DND-41 (cell line): Measurements from ENCODE around the gene RYR3.

Experiments used
- ATAC-seq: fragments of 200-7000 bp; cut with Tn5 transposase; 3 replicates; pipeline ENCODE4 v1.9.1; 2021; ENCODE audit warnings: low read depth; ENCODE audit not compliant: insufficient read depth
- DNase-seq: peaks from one replicate; pipeline ENCODE4 v3.0.0-alpha.2; 2020
- H2AFZ ChIP-seq: 2 replicates; pipeline ENCODE4 v1.6.0; 2012; ENCODE audit warnings: low read depth, low read length
- H3K27ac ChIP-seq: 2 replicates; pipeline ENCODE4 v1.5.1; 2012; ENCODE audit warnings: low read length, inconsistent platforms
- H3K27me3 ChIP-seq: fragments of 200-600 bp; sonication (generic); 2 replicates; pipeline ENCODE4 v1.6.0; 2012; ENCODE audit warnings: low read length, mild to moderate bottlenecking, inconsistent platforms; ENCODE audit not compliant: insufficient read depth, poor library complexity
- H3K36me3 ChIP-seq: 2 replicates; pipeline ENCODE4 v1.5.1; 2012; ENCODE audit warnings: low read length, inconsistent platforms; ENCODE audit not compliant: insufficient read depth
- H3K4me1 ChIP-seq: 2 replicates; pipeline ENCODE4 v1.5.1; 2012; ENCODE audit warnings: mild to moderate bottlenecking, low read length; ENCODE audit not compliant: insufficient read depth
- H3K4me2 ChIP-seq: 2 replicates; pipeline ENCODE4 v1.6.0; 2012; ENCODE audit warnings: mild to moderate bottlenecking, moderate library complexity, low read length, inconsistent platforms; ENCODE audit not compliant: insufficient read depth
- H3K4me3 ChIP-seq, 2 experiments: fragments of 200-600 bp in 1 of 2; shearing (Covaris generic) in 1 of 2; 2 replicates each; pipeline ENCODE4 v1.5.1; 2012 to 2016; ENCODE audit warnings: inconsistent platforms in 2 of 2, low read length in 2 of 2, mild to moderate bottlenecking in 2 of 2, low read depth in 1 of 2, moderate library complexity in 1 of 2
- H3K79me2 ChIP-seq: 2 replicates; pipeline ENCODE4 v1.6.0; 2012; ENCODE audit warnings: low read length, inconsistent platforms; ENCODE audit not compliant: insufficient read depth
- H3K9ac ChIP-seq: 2 replicates; pipeline ENCODE4 v1.6.0; 2012; ENCODE audit warnings: low read depth, mild to moderate bottlenecking, inconsistent platforms, low read length, moderate library complexity
- H3K9me3 ChIP-seq: 2 replicates; pipeline ENCODE4 v1.5.1; 2012; ENCODE audit warnings: low read length, moderate library complexity, mild to moderate bottlenecking, inconsistent platforms; ENCODE audit not compliant: insufficient read depth, severe bottlenecking
- H4K20me1 ChIP-seq: 2 replicates; pipeline ENCODE4 v1.6.0; 2012; ENCODE audit warnings: low read length; ENCODE audit not compliant: insufficient read depth
- EZH2 ChIP-seq: IDR thresholded peaks from 3 replicates; pipeline ENCODE4 v1.6.1; 2012; ENCODE audit warnings: borderline replicate concordance, low read depth, mild to moderate bottlenecking, moderate library complexity, low read length, inconsistent platforms; ENCODE audit not compliant: severe bottlenecking
- TF ChIP-seq, protein P1 (sequence below): IDR thresholded peaks from 2 replicates; pipeline ENCODE4 v1.5.1; 2012; ENCODE audit warnings: borderline replicate concordance, low read length, moderate library complexity, mild to moderate bottlenecking; ENCODE audit not compliant: poor library complexity, severe bottlenecking; ENCODE audit errors: extremely low read depth

Gene RYR3

GRCh38 chr15:33357845-33358244 is 47.1 kb downstream of the RYR3 start:
- no peak for ATAC-seq
- Histone ChIP-seq H3K9ac (no peak overlapping the region), H3K4me3 (no peak overlapping the region), H3K27me3 (peaks cover 5% of the 10 kb centered on the region), H4K20me1 (no peaks in the 10 kb centered on the region), H3K9me3 (no peaks in the 10 kb centered on the region), H3K79me2 (no peaks in the 10 kb centered on the region), H2AFZ (no peak overlapping the region), H3K4me2 (no peak overlapping the region), H3K4me1 (no peaks in the 10 kb centered on the region), H3K36me3 (no peaks in the 10 kb centered on the region), H3K27ac (no peak overlapping the region)
- no peak for TF ChIP-seq EZH2
- TF ChIP-seq, protein P1, sequence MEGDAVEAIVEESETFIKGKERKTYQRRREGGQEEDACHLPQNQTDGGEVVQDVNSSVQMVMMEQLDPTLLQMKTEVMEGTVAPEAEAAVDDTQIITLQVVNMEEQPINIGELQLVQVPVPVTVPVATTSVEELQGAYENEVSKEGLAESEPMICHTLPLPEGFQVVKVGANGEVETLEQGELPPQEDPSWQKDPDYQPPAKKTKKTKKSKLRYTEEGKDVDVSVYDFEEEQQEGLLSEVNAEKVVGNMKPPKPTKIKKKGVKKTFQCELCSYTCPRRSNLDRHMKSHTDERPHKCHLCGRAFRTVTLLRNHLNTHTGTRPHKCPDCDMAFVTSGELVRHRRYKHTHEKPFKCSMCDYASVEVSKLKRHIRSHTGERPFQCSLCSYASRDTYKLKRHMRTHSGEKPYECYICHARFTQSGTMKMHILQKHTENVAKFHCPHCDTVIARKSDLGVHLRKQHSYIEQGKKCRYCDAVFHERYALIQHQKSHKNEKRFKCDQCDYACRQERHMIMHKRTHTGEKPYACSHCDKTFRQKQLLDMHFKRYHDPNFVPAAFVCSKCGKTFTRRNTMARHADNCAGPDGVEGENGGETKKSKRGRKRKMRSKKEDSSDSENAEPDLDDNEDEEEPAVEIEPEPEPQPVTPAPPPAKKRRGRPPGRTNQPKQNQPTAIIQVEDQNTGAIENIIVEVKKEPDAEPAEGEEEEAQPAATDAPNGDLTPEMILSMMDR: no peak
- DNase-seq: no peak

GRCh38 chr15:33358306-33358705 is 47.5 kb downstream of the RYR3 start:
- Histone ChIP-seq H3K36me3 (no peaks in the 10 kb centered on the region), H3K4me1 (no peaks in the 10 kb centered on the region), H3K27me3 (peaks cover 9% of the 10 kb centered on the region), H3K79me2 (no peaks in the 10 kb centered on the region), H3K4me2 (no peak overlapping the region), H3K27ac (no peak overlapping the region), H3K4me3 (no peak overlapping the region), H3K9me3 (no peaks in the 10 kb centered on the region), H2AFZ (no peak overlapping the region), H3K9ac (no peak overlapping the region), H4K20me1 (no peaks in the 10 kb centered on the region)
- no peak for ATAC-seq
- DNase-seq: no peak
- TF ChIP-seq, protein P1: no peak
- TF ChIP-seq EZH2: no peak

DNA sequence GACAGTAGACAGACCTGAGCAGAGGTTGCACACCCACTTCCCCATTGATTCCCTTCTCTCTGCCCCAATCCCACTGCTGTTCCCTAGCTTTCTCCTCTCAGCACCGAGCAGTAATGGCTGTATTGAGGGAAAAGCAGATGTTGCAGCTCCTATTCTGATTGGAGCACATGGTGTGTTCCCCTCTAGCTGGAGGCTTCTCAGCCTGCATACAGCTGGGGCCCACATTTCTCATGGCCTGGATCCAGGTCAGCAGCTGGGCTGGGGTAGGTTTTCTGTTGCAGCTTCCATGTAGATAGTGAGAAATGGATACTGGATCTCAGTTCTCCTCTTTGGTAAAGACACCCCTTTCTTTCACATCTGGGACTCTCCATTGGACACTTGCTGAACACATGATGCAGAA is 50.1 kb downstream of the RYR3 start:
- H3K9me3 ChIP-seq: no peaks in the 10 kb centered on the region
- H3K27me3 ChIP-seq: peaks cover 15% of the 10 kb centered on the region
- H2AFZ ChIP-seq: no peak overlapping the region
- no peaks in the 10 kb centered on the region for H3K79me2 ChIP-seq
- no peak overlapping the region for H3K9ac ChIP-seq
- no peak overlapping the region for H3K4me3 ChIP-seq
- H3K4me2 ChIP-seq: no peak overlapping the region
- no peaks in the 10 kb centered on the region for H4K20me1 ChIP-seq
- no peaks in the 10 kb centered on the region for H3K4me1 ChIP-seq
- no peak for TF ChIP-seq EZH2
- TF ChIP-seq, protein P1: no peak
- H3K36me3 ChIP-seq: no peaks in the 10 kb centered on the region
- ATAC-seq (no peak), DNase-seq (no peak)
- no peak overlapping the region for H3K27ac ChIP-seq
